Vagina (tissue), 2 donors: ENCODE results near the gene MTA3. TPM values are rescaled to one million over a fixed set of nuclear protein-coding genes. Genes with fewer than 3 reads are reported as not detected.

Experiments used
- DNase-seq, 2 donors: peaks; one replicate each; pipeline ENCODE4 v3.0.0-alpha.2; 2017; ENCODE audit errors: extremely low spot score in 2 of 2
- H3K27ac ChIP-seq: fragments of 200-600 bp; sonication (generic); one replicate; pipeline ENCODE4 v1.5.1; 2019
- H3K27me3 ChIP-seq: fragments of 200-600 bp; sonication (generic); one replicate; pipeline ENCODE4 v1.5.1; 2019
- H3K36me3 ChIP-seq, 2 donors: fragments of 200-600 bp; sonication (generic); one replicate each; pipeline ENCODE4 v1.5.1; 2017 to 2019
- H3K4me1 ChIP-seq: fragments of 200-600 bp; sonication (generic); one replicate; pipeline ENCODE4 v1.5.1; 2019
- H3K4me3 ChIP-seq, 2 donors: fragments of 200-600 bp; sonication (generic); 1 replicate in 1 of 2; 2 replicates in 1 of 2; pipeline ENCODE4 v1.5.1; 2016 to 2019
- H3K9me3 ChIP-seq: fragments of 200-600 bp; sonication (generic); one replicate; pipeline ENCODE4 v1.5.1; 2019
- POLR2A ChIP-seq, 2 donors: fragments of 450-650 bp; IDR thresholded peaks; one replicate each; pipeline ENCODE4 v1.6.1; 2017; ENCODE audit warnings: antibody characterized with exemption in 2 of 2, mild to moderate bottlenecking in 2 of 2, moderate library complexity in 2 of 2
- POLR2AphosphoS5 ChIP-seq, 2 donors: sonication (generic); formaldehyde crosslinking; IDR thresholded peaks; one replicate each; pipeline ENCODE4 v1.9.0; 2017; ENCODE audit warnings: antibody characterized with exemption in 2 of 2, mild to moderate bottlenecking in 2 of 2, low read depth in 1 of 2; ENCODE audit not compliant: insufficient read depth in 1 of 2
- intact Hi-C: fragments of 100-400 bp; cut with DNase I; formaldehyde crosslinking; loops from one replicate; pipeline ENCODE4 v1.15.1; 2023
- total RNA-seq: library from RNA; depleted of rRNA; stranded (reverse); fragments of >200 nt; gene quantifications from one replicate; pipeline ENCODE4 v1.2.3, GENCODE V29; 2016
- TF ChIP-seq, protein P1 (sequence below), 3 experiments: fragments of 450-650 bp in 2 of 3; fragments of 200-600 bp in 1 of 3; sonication (generic) in 1 of 3; IDR thresholded peaks; one replicate each; pipeline ENCODE4 v1.5.1; 2017 to 2019; ENCODE audit warnings: antibody characterized with exemption in 3 of 3, mild to moderate bottlenecking in 2 of 3, moderate library complexity in 2 of 3

MTA3 gene
- total RNA-seq, 1 donor from 2014 or later = 46.7 TPM

DNA sequence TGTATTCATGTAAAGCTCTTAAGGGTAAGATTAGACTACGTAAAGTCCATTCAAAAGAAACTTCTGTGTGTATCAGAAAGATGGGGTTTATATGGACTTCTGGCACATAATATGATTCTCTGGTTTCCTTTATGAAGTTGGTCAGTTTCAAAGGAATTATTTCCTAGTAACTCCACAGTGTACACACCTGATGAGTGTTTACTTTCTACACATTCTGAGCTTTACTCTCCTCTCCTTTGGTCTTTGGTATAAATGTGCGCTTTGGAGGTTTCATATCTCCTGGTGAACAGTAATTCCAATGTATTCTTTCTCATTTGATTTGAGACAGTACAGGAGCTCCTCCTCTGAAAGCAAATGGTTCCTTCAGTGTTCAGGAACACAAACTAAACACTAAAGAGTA, 107.4 kb downstream of the MTA3 start:
- Histone ChIP-seq H3K4me3 (no peak overlapping the region), H3K27ac (no peak overlapping the region), H3K27me3 (no peaks in the 10 kb centered on the region), H3K36me3 (no peaks in the 10 kb centered on the region), H3K4me1 (no peaks in the 10 kb centered on the region), H3K9me3 (no peaks in the 10 kb centered on the region)
- DNase-seq = no peak
- intact Hi-C loops = no loop called here
- TF ChIP-seq POLR2A (IDR thresholded peaks at IDR 0.05) = no peak

GRCh38 chr2:42685303-42685702, 116.9 kb downstream of the MTA3 start:
- Histone ChIP-seq H3K4me1 (no peaks in the 10 kb centered on the region), H3K27ac (no peak overlapping the region), H3K9me3 (no peaks in the 10 kb centered on the region), H3K4me3 (no peak overlapping the region), H3K36me3 (peaks cover 0 to 5% of the 10 kb centered on the region in 2 donors), H3K27me3 (no peaks in the 10 kb centered on the region)
- no peak for DNase-seq
- TF ChIP-seq POLR2AphosphoS5 (IDR thresholded peaks at IDR 0.05; ENCODE audit: insufficient read depth in 1 of 2, low read depth in 1 of 2) (no peak), POLR2A (IDR thresholded peaks at IDR 0.05) (no peak)
- TF ChIP-seq, protein P1, sequence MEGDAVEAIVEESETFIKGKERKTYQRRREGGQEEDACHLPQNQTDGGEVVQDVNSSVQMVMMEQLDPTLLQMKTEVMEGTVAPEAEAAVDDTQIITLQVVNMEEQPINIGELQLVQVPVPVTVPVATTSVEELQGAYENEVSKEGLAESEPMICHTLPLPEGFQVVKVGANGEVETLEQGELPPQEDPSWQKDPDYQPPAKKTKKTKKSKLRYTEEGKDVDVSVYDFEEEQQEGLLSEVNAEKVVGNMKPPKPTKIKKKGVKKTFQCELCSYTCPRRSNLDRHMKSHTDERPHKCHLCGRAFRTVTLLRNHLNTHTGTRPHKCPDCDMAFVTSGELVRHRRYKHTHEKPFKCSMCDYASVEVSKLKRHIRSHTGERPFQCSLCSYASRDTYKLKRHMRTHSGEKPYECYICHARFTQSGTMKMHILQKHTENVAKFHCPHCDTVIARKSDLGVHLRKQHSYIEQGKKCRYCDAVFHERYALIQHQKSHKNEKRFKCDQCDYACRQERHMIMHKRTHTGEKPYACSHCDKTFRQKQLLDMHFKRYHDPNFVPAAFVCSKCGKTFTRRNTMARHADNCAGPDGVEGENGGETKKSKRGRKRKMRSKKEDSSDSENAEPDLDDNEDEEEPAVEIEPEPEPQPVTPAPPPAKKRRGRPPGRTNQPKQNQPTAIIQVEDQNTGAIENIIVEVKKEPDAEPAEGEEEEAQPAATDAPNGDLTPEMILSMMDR (IDR thresholded peaks at IDR 0.05) = no peak
- intact Hi-C loops = no loop called here

GRCh38 chr2:42693013-42693615, 124.7 kb downstream of the MTA3 start:
- Histone ChIP-seq H3K36me3 (peaks cover 0 to 3% of the 10 kb centered on the region in 2 donors), H3K4me3 (no peak overlapping the region), H3K27me3 (no peaks in the 10 kb centered on the region), H3K9me3 (no peaks in the 10 kb centered on the region), H3K27ac (no peak overlapping the region), H3K4me1 (no peaks in the 10 kb centered on the region)
- intact Hi-C loops = no loop called here
- DNase-seq = no peak
- TF ChIP-seq POLR2A (IDR thresholded peaks at IDR 0.05) (no peak), POLR2AphosphoS5 (IDR thresholded peaks at IDR 0.05; ENCODE audit: insufficient read depth in 1 of 2, low read depth in 1 of 2) (no peak)
- TF ChIP-seq, protein P1 (IDR thresholded peaks at IDR 0.05) = no peak

DNA sequence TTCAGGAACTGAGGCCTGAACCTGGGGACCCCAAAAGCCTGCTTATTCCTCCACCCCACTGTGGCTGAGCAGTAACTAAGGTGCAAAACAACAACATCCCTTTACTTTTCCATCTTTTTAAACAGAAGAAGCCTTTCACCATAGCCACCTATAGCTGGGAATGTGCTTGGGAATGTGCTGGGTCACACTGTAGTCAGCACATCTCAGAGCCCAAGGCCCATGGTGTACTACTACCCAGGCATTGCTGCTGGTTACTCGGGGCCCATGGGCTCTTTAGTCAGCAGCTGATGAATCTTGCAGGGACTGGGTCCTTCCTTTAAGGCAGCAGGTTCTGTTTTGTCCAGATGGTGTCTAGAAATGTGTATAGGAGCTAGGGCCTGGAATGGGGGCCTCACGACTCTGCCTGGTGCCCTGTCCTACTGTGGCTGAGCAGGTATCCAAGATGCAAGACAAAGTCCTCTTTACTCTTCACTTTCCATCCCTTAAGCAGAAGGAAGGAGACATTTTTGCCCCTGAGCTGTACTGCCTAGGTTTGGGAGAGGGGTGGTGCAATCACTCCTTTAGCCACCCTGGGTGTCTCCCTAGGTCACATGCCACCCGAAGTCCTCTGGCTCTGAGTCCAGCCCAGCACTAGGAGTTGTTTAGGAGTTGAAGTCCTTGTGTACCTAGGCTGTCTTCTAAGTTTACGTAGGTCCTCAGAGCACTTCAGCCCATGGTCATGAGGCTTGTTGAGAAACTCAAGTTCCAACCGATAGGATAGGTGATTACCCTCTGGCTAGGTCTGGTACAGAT, 125.5 kb downstream of the MTA3 start:
- intact Hi-C loops = no loop called here
- Histone ChIP-seq H3K27ac (no peak overlapping the region), H3K27me3 (no peaks in the 10 kb centered on the region), H3K4me3 (no peak overlapping the region), H3K4me1 (no peaks in the 10 kb centered on the region), H3K9me3 (no peaks in the 10 kb centered on the region), H3K36me3 (peaks cover 0 to 5% of the 10 kb centered on the region in 2 donors)
- no peak for TF ChIP-seq POLR2AphosphoS5 (IDR thresholded peaks at IDR 0.05; ENCODE audit: insufficient read depth in 1 of 2, low read depth in 1 of 2)
- no peak for DNase-seq

DNA sequence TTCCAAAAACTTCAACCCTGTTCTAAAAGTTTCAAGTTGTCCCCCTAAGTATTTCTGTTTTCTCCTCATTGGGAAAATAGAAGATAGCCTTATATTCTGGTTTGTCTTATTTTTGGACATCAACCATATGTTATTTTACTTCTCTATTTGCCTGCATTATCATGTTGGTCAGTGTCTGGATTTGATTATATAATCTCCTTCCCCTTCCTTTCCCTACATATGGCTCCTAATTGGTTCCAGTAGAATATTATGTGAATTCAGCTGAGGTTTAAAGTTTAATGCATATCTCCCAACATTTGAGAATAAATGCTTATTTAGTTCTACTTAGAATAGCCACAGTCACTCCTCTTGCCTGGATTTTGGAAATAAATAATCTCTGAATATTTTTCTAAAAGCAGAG, 128.6 kb downstream of the MTA3 start:
- peaks cover 0 to 5% of the 10 kb centered on the region in 2 donors for H3K36me3 ChIP-seq
- no peak for DNase-seq
- no peaks in the 10 kb centered on the region for H3K27me3 ChIP-seq
- H3K4me1 ChIP-seq = no peaks in the 10 kb centered on the region
- H3K4me3 ChIP-seq = no peak overlapping the region
- TF ChIP-seq POLR2AphosphoS5 (IDR thresholded peaks at IDR 0.05; ENCODE audit: insufficient read depth in 1 of 2, low read depth in 1 of 2) = no peak
- TF ChIP-seq POLR2A (IDR thresholded peaks at IDR 0.05) = no peak
- TF ChIP-seq, protein P1 (IDR thresholded peaks at IDR 0.05) = no peak
- H3K9me3 ChIP-seq = no peaks in the 10 kb centered on the region
- no peak overlapping the region for H3K27ac ChIP-seq
- intact Hi-C loops = no loop called here

DNA sequence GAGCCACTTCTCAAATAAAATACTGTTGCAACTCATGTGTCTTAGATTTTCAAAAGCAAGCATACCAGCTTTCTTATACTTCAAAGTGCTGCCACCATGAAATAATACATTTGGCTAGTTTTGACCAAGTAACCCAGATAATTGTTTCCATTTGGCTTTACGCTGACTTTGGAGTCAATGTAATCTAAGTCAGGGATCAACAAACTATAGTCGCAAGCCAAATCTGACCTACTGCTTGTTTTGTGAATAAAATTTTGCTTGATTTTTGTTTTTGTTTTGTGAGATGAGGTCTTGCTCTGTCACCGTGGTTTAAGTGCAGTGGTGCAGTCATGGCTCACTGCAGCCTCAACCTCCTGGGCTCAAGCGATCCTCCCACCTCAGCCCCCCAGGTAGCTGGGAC, 130.5 kb downstream of the MTA3 start:
- no peak overlapping the region for H3K4me3 ChIP-seq
- no peaks in the 10 kb centered on the region for H3K27me3 ChIP-seq
- no peak overlapping the region for H3K27ac ChIP-seq
- H3K9me3 ChIP-seq = no peaks in the 10 kb centered on the region
- intact Hi-C loops = no loop called here
- no peaks in the 10 kb centered on the region for H3K4me1 ChIP-seq
- DNase-seq = no peak
- TF ChIP-seq, protein P1 (IDR thresholded peaks at IDR 0.05) = no peak
- TF ChIP-seq POLR2A (IDR thresholded peaks at IDR 0.05) (no peak), POLR2AphosphoS5 (IDR thresholded peaks at IDR 0.05; ENCODE audit: insufficient read depth in 1 of 2, low read depth in 1 of 2) (no peak)
- peaks cover 0 to 5% of the 10 kb centered on the region in 2 donors for H3K36me3 ChIP-seq
